HepG2 (cell line): ENCODE measurements around the gene MAPK8IP3. TPM values are rescaled to one million over a fixed set of nuclear protein-coding genes. Genes with fewer than 3 reads are reported as not detected.
A peak's percentile ranks its signal among the peaks of the same experiment; 100 is the strongest.

ENCODE experiments used
- ARID4A ChIP-seq: sonication (generic); formaldehyde crosslinking; IDR thresholded peaks from 2 replicates; pipeline ENCODE4 v1.5.0; 2020; ENCODE audit warnings: mild to moderate bottlenecking, missing genetic modification reagents, borderline replicate concordance
- BRCA1 ChIP-seq: sonication (generic); formaldehyde crosslinking; IDR thresholded peaks from 2 replicates; pipeline ENCODE4 v1.4.0; 2020; ENCODE audit warnings: missing genetic modification reagents
- CEBPG ChIP-seq: IDR thresholded peaks from 2 replicates; pipeline ENCODE4 v1.6.1; 2016
- DMAP1 ChIP-seq: IDR thresholded peaks from 2 replicates; pipeline ENCODE4 v1.6.1; 2016
- GPN1 ChIP-seq: sonication (generic); formaldehyde crosslinking; IDR thresholded peaks from 2 replicates; pipeline ENCODE4 v1.5.1; 2020; ENCODE audit warnings: missing genetic modification reagents, borderline replicate concordance
- HIVEP1 ChIP-seq: sonication (generic); formaldehyde crosslinking; IDR thresholded peaks from 2 replicates; pipeline ENCODE4 v1.4.0; 2020; ENCODE audit warnings: mild to moderate bottlenecking, missing genetic modification reagents
- NR2F6 ChIP-seq, 2 experiments: IDR thresholded peaks; 2 replicates each; pipeline ENCODE4 v1.6.1; 2016; ENCODE audit warnings: antibody characterized with exemption in 1 of 2, mild to moderate bottlenecking in 1 of 2
- RFX1 ChIP-seq: fragments of 450-650 bp; IDR thresholded peaks from 2 replicates; pipeline ENCODE4 v1.6.1; 2017
- SALL1 ChIP-seq: sonication (generic); formaldehyde crosslinking; IDR thresholded peaks from 2 replicates; pipeline ENCODE4 v1.8.0; 2022; ENCODE audit warnings: mild to moderate bottlenecking, missing genetic modification reagents
- TBX2 ChIP-seq: sonication (generic); formaldehyde crosslinking; IDR thresholded peaks from 2 replicates; pipeline ENCODE4 v1.5.0; 2020; ENCODE audit warnings: missing genetic modification reagents, mild to moderate bottlenecking, borderline replicate concordance
- ZNF18 ChIP-seq: sonication (generic); formaldehyde crosslinking; IDR thresholded peaks from 2 replicates; pipeline ENCODE4 v1.8.0; 2022; ENCODE audit warnings: mild to moderate bottlenecking, missing genetic modification reagents; ENCODE audit not compliant: insufficient replicate concordance
- ZNF225 ChIP-seq: sonication (generic); formaldehyde crosslinking; IDR thresholded peaks from 2 replicates; pipeline ENCODE4 v1.4.0; 2020; ENCODE audit warnings: mild to moderate bottlenecking, missing genetic modification reagents
- ZNF264 ChIP-seq: sonication (generic); formaldehyde crosslinking; IDR thresholded peaks from 2 replicates; pipeline ENCODE4 v1.4.0; 2020; ENCODE audit warnings: missing genetic modification reagents
- ZNF280D ChIP-seq: sonication (generic); formaldehyde crosslinking; IDR thresholded peaks from 2 replicates; pipeline ENCODE4 v1.5.1; 2020; ENCODE audit warnings: mild to moderate bottlenecking, missing genetic modification reagents
- ZNF33A ChIP-seq: sonication (generic); formaldehyde crosslinking; IDR thresholded peaks from 2 replicates; pipeline ENCODE4 v1.5.1; 2020; ENCODE audit warnings: missing genetic modification reagents, mild to moderate bottlenecking, moderate library complexity, borderline replicate concordance
- ZNF710 ChIP-seq: sonication (generic); formaldehyde crosslinking; IDR thresholded peaks from 2 replicates; pipeline ENCODE4 v1.5.0; 2020; ENCODE audit warnings: mild to moderate bottlenecking, missing genetic modification reagents, borderline replicate concordance
- ZNF740 ChIP-seq: sonication (generic); formaldehyde crosslinking; IDR thresholded peaks from 2 replicates; pipeline ENCODE4 v1.4.0; 2020; ENCODE audit warnings: missing genetic modification reagents
- ZNF878 ChIP-seq: sonication (generic); formaldehyde crosslinking; IDR thresholded peaks from 2 replicates; pipeline ENCODE4 v1.8.1; 2023; ENCODE audit warnings: mild to moderate bottlenecking, missing genetic modification reagents, moderate library complexity
- polyA plus RNA-seq, 8 experiments: library from polyadenylated mRNA; depleted of rRNA in 3 of 8; stranded (reverse) in 7 of 8; unstranded in 1 of 8; fragments of >200 nt; fragmentation: Illumina TruSeq in 4 of 8; extraction: Trizol in 4 of 8; gene quantifications; 2 replicates each; pipeline versions ENCODE4 v1.2.1 to v1.2.3, GENCODE V29; 2011 to 2016; ENCODE audit warnings: low read depth in 4 of 8, missing spikeins in 1 of 8, mixed read lengths in 1 of 8; ENCODE audit not compliant: insufficient read depth in 1 of 8
- total RNA-seq, 5 experiments: library from RNA; depleted of rRNA; stranded (reverse); fragments of >200 nt; fragmentation: Illumina TruSeq; extraction: Trizol; gene quantifications; 2 replicates each; pipeline ENCODE4 v1.2.3, GENCODE V29; 2016; ENCODE audit warnings: low read depth in 1 of 5

MAPK8IP3 gene
- total and polyA plus RNA-seq, 2 of the 13 experiments (the other 11 are each of a cell fraction or from before 2014, with no cell fraction given) = 25.1 to 41.7 TPM

- TF ChIP-seq ZNF710 (CRISPR knock-in tag) (0 out of 2 replicates have a peak, but pooled peaks have one; percentile 24), ZNF264 (CRISPR knock-in tag) (no peak), ZNF878 (CRISPR knock-in tag) (no peak), TBX2 (0 out of 2 replicates have a peak, but pooled peaks have one; percentile 24), SALL1 (CRISPR knock-in tag) (0 out of 2 replicates have a peak, but pooled peaks have one; percentile 29), BRCA1 (CRISPR knock-in tag) (no peak), ZNF18 (peak; percentile 25), ZNF740 (CRISPR knock-in tag) (no peak), NR2F6 (IDR thresholded peaks at IDR 0.05) (0 out of 2 replicates have a peak, but pooled peaks have one; percentile 17), NR2F6 (CRISPR knock-in tag; IDR thresholded peaks at IDR 0.05) (peak; percentile 51), ZNF33A (no peak), GPN1 (CRISPR knock-in tag) (no peak), ZNF280D (CRISPR knock-in tag) (peak; percentile 42; the same call in 1 of the 2 replicates), ARID4A (CRISPR knock-in tag) (peak; percentile 32; the same call in 1 of the 2 replicates), CEBPG (CRISPR knock-in tag) (0 out of 2 replicates have a peak, but pooled peaks have one; percentile 26), RFX1 (no peak), ZNF225 (CRISPR knock-in tag) (no peak), DMAP1 (CRISPR knock-in tag) (0 out of 2 replicates have a peak, but pooled peaks have one; percentile 12), HIVEP1 (CRISPR knock-in tag) (0 out of 2 replicates have a peak, but pooled peaks have one; percentile 51)
Observed at GRCh38 chr16:1707193-1707790, 1.3 kb downstream of the MAPK8IP3 start (continued).
